H1 (cell line): Measurements from ENCODE around the gene EYA2. TPM values are rescaled to one million over a fixed set of nuclear protein-coding genes. Genes with fewer than 3 reads are reported as not detected.

Experiments
- CTCF ChIA-PET: fragments of 300-600 bp; sonication (Branson Sonifier 250); formaldehyde crosslinking; loops from one replicate; lab custom pipeline; 2021; ENCODE audit not compliant: partially characterized antibody; lab: Charles Lee
- POLR2A ChIA-PET: fragments of 300-600 bp; sonication (Branson Sonifier 250); formaldehyde crosslinking; loops from one replicate; lab custom pipeline; 2021; ENCODE audit warnings: inconsistent platforms; ENCODE audit not compliant: partially characterized antibody; lab: Charles Lee
- DNase-seq, 2 experiments: peaks; one replicate each; pipeline versions ENCODE4 v3.0.0 to v3.0.0-alpha.2; 2010 to 2022; ENCODE audit warnings: low spot score in 2 of 2, low read depth in 1 of 2, mixed read lengths in 1 of 2
- FAIRE-seq: peaks from 2 replicates; lab custom pipeline; 2011; peaks lifted over from hg19 to GRCh38; lab: Jason Lieb, UNC
- H2AFZ ChIP-seq: 2 replicates; pipeline ENCODE4 v1.8.1; 2012; ENCODE audit warnings: low read length, inconsistent platforms
- H2AK5ac ChIP-seq: 2 replicates; pipeline ENCODE4 v1.6.1; 2013; ENCODE audit warnings: low read depth, low read length
- H2BK120ac ChIP-seq: replicated peaks from 2 replicates; pipeline ENCODE3; 2013; ENCODE audit warnings: low read depth, low read length, inconsistent platforms
- H2BK12ac ChIP-seq: 2 replicates; pipeline ENCODE4 v1.6.1; 2013; ENCODE audit warnings: low read depth, low read length
- H2BK15ac ChIP-seq: 2 replicates; pipeline ENCODE4 v1.6.1; 2013; ENCODE audit warnings: low read length
- H2BK20ac ChIP-seq: 2 replicates; pipeline ENCODE4 v1.6.1; 2013; ENCODE audit warnings: low read length
- H2BK5ac ChIP-seq: 2 replicates; pipeline ENCODE4 v1.6.1; 2013; ENCODE audit warnings: low read depth, low read length
- H3K14ac ChIP-seq: 2 replicates; pipeline ENCODE4 v1.6.1; 2013; ENCODE audit warnings: inconsistent platforms; ENCODE audit not compliant: insufficient read length
- H3K18ac ChIP-seq: 2 replicates; pipeline ENCODE4 v1.6.1; 2013; ENCODE audit warnings: low read length; ENCODE audit errors: extremely low read depth
- H3K23ac ChIP-seq: 2 replicates; pipeline ENCODE4 v1.6.1; 2013; ENCODE audit warnings: inconsistent platforms; ENCODE audit not compliant: insufficient read length
- H3K23me2 ChIP-seq: 2 replicates; pipeline ENCODE4 v1.6.1; 2013; ENCODE audit warnings: low read depth, low read length
- H3K27ac ChIP-seq: 2 replicates; pipeline ENCODE4 v1.6.1; 2011; ENCODE audit warnings: low read depth, low read length, inconsistent platforms
- H3K27me3 ChIP-seq, 4 experiments: replicated peaks in 1 of 4; 1 replicate in 1 of 4; 2 replicates in 3 of 4; pipeline versions ENCODE4 v1.6.1 to v1.8.1; 2011 to 2013; ENCODE audit warnings: low read length in 3 of 4, mild to moderate bottlenecking in 3 of 4, inconsistent platforms in 2 of 4, mixed read lengths in 2 of 4, moderate library complexity in 1 of 4; ENCODE audit not compliant: control insufficient read depth in 3 of 4, insufficient read depth in 3 of 4; ENCODE audit errors: extremely low read depth in 1 of 4
- H3K36me3 ChIP-seq, 4 experiments: 2 replicates each; pipeline versions ENCODE4 v1.6.1 to v1.8.1; 2011 to 2013; ENCODE audit warnings: mild to moderate bottlenecking in 4 of 4, low read length in 3 of 4, moderate library complexity in 2 of 4, control low read depth in 1 of 4, inconsistent platforms in 1 of 4; ENCODE audit not compliant: insufficient read depth in 4 of 4, control insufficient read depth in 2 of 4
- H3K4ac ChIP-seq: replicated peaks from 2 replicates; pipeline ENCODE3; 2013; ENCODE audit warnings: low read length, low read depth, mixed read lengths, inconsistent platforms; ENCODE audit not compliant: insufficient read length
- H3K4me1 ChIP-seq, 4 experiments: replicated peaks in 1 of 4; 1 replicate in 1 of 4; 2 replicates in 3 of 4; pipeline versions ENCODE4 v1.6.1 to v1.8.1; 2011 to 2013; ENCODE audit warnings: low read length in 3 of 4, inconsistent platforms in 2 of 4, mixed read lengths in 1 of 4; ENCODE audit not compliant: insufficient read depth in 4 of 4, control insufficient read depth in 3 of 4
- H3K4me2 ChIP-seq, 2 experiments: 2 replicates each; pipeline versions ENCODE4 v1.6.1 to v1.8.1; 2011 to 2013; ENCODE audit warnings: low read depth in 2 of 2, low read length in 2 of 2, control low read depth in 1 of 2, inconsistent platforms in 1 of 2, mild to moderate bottlenecking in 1 of 2; ENCODE audit not compliant: insufficient read depth in 1 of 2
- H3K4me3 ChIP-seq, 4 experiments: fragments of 200-600, 300-600 bp in 1 of 4; sonication (generic), shearing (Covaris generic), sonication (Bioruptor Twin) in 1 of 4; 2 replicates each; pipeline versions ENCODE4 v1.5.1 to v1.8.1; 2011 to 2016; ENCODE audit warnings: low read length in 4 of 4, low read depth in 3 of 4, control low read depth in 2 of 4, inconsistent platforms in 2 of 4, mild to moderate bottlenecking in 2 of 4, mixed read lengths in 1 of 4, moderate library complexity in 1 of 4; ENCODE audit not compliant: insufficient read depth in 2 of 4; ENCODE audit errors: extremely low read depth in 1 of 4
- H3K56ac ChIP-seq: replicated peaks from 2 replicates; pipeline ENCODE3; 2013; ENCODE audit warnings: low read depth, mild to moderate bottlenecking, mixed read lengths, low read length, inconsistent platforms; ENCODE audit not compliant: insufficient read length
- H3K79me1 ChIP-seq: 2 replicates; pipeline ENCODE4 v1.6.1; 2013; ENCODE audit warnings: low read depth, low read length, control low read depth
- H3K79me2 ChIP-seq, 2 experiments: 2 replicates each; pipeline versions ENCODE4 v1.6.1 to v1.8.1; 2012 to 2013; ENCODE audit warnings: low read length in 2 of 2, mild to moderate bottlenecking in 2 of 2, inconsistent platforms in 1 of 2; ENCODE audit not compliant: insufficient read depth in 2 of 2, control insufficient read depth in 1 of 2
- H3K9ac ChIP-seq, 4 experiments: replicated peaks in 1 of 4; 1 replicate in 1 of 4; 2 replicates in 3 of 4; pipeline versions ENCODE4 v1.6.1 to v1.8.1; 2011 to 2013; ENCODE audit warnings: low read depth in 3 of 4, low read length in 3 of 4, control low read depth in 2 of 4, mild to moderate bottlenecking in 2 of 4, moderate library complexity in 2 of 4, inconsistent platforms in 1 of 4; ENCODE audit errors: extremely low read depth in 1 of 4
- H3K9me3 ChIP-seq, 2 experiments: 2 replicates each; pipeline versions ENCODE4 v1.6.1 to v1.8.1; 2012 to 2013; ENCODE audit warnings: mild to moderate bottlenecking in 2 of 2, moderate library complexity in 2 of 2, control low read depth in 1 of 2, inconsistent platforms in 1 of 2, low read depth in 1 of 2, low read length in 1 of 2, mixed read lengths in 1 of 2; ENCODE audit not compliant: insufficient read depth in 2 of 2
- H4K20me1 ChIP-seq, 2 experiments: replicated peaks in 1 of 2; 2 replicates each; pipeline versions ENCODE3 to v1.8.1; 2011 to 2013; ENCODE audit warnings: inconsistent platforms in 2 of 2, low read length in 2 of 2, mild to moderate bottlenecking in 1 of 2; ENCODE audit not compliant: insufficient read depth in 2 of 2, control insufficient read depth in 1 of 2
- H4K5ac ChIP-seq: 2 replicates; pipeline ENCODE4 v1.6.1; 2013; ENCODE audit warnings: low read length, low read depth, mixed read lengths, inconsistent platforms; ENCODE audit not compliant: insufficient read length
- H4K8ac ChIP-seq: 2 replicates; pipeline ENCODE4 v1.8.0; 2013; ENCODE audit warnings: mild to moderate bottlenecking, moderate library complexity, low read length, inconsistent platforms; ENCODE audit not compliant: insufficient read depth; ENCODE audit errors: extremely low read depth
- H4K91ac ChIP-seq: replicated peaks from 2 replicates; pipeline ENCODE3; 2013; ENCODE audit warnings: low read length, mixed read lengths, inconsistent platforms; ENCODE audit not compliant: insufficient read length
- BCL11A ChIP-seq, 2 experiments: IDR thresholded peaks; one replicate each; pipeline ENCODE4 v1.6.1; 2011; ENCODE audit warnings: low read depth in 2 of 2, low read length in 2 of 2, mild to moderate bottlenecking in 2 of 2
- GABPA ChIP-seq: IDR thresholded peaks from 2 replicates; pipeline ENCODE4 v1.6.1; 2011; ENCODE audit warnings: mild to moderate bottlenecking, low read length, moderate library complexity, borderline replicate concordance; ENCODE audit not compliant: insufficient read depth
- KDM1A ChIP-seq: fragments of 200-600, 300-600 bp; sonication (generic); IDR thresholded peaks from 2 replicates; pipeline ENCODE4 v1.7.1; 2016; ENCODE audit warnings: mild to moderate bottlenecking, low read length, borderline replicate concordance
- POLR2A ChIP-seq, 2 experiments: IDR thresholded peaks; 1 replicate in 1 of 2; 2 replicates in 1 of 2; pipeline ENCODE4 v1.6.1; 2011; ENCODE audit warnings: low read depth in 2 of 2, low read length in 2 of 2, mild to moderate bottlenecking in 2 of 2; ENCODE audit errors: control extremely low read depth in 1 of 2
- SUZ12 ChIP-seq: fragments of 200-600 bp; sonication (generic); IDR thresholded peaks from 2 replicates; pipeline ENCODE4 v1.6.1; 2012; ENCODE audit warnings: mild to moderate bottlenecking, inconsistent platforms, low read length, moderate library complexity, mixed read lengths
- TEAD4 ChIP-seq: IDR thresholded peaks from 2 replicates; pipeline ENCODE4 v1.6.1; 2012; ENCODE audit warnings: low read depth, low read length, inconsistent platforms, mixed read lengths
- USF2 ChIP-seq: IDR thresholded peaks from 2 replicates; pipeline ENCODE4 v1.6.1; 2011; ENCODE audit warnings: low read length, improper control_type of control experiment
- WGBS, 2 experiments: shearing (Covaris generic) in 1 of 2; methylation state at CpG; one replicate each; pipeline versions ENCODE4 v1.1.6 to v1.1.7; 2013 to 2015; ENCODE audit warnings: low lambda C conversion rate in 2 of 2, mixed read lengths in 2 of 2, inconsistent platforms in 1 of 2, low coverage in 1 of 2, missing lambda C conversion rate in 1 of 2; ENCODE audit not compliant: insufficient replicate concordance in 2 of 2, insufficient coverage in 1 of 2, insufficient read length in 1 of 2; ENCODE audit errors: extremely low coverage in 1 of 2, missing lambda C conversion rate in 1 of 2; 5-methylcytosine and 5-hydroxymethylcytosine counted together
- polyA plus RNA-seq, 7 experiments: library from polyadenylated mRNA; depleted of rRNA in 3 of 7; stranded (reverse) in 5 of 7; unstranded in 2 of 7; fragments of >200 nt in 5 of 7; fragments of 200-250 nt in 2 of 7; gene quantifications; 1 replicate in 5 of 7; 2 replicates in 1 of 7; 4 replicates in 1 of 7; pipeline versions ENCODE4 v1.2.1 to v1.2.3, GENCODE V29; 2011 to 2013; ENCODE audit warnings: missing spikeins in 2 of 7, mixed read lengths in 2 of 7
- total RNA-seq: library from RNA; stranded (reverse); fragmentation: NEBNext Ultra II Directional; extraction: Animal tissue kit (Norgen Biotek cat#: 25700); gene quantifications from 2 replicates; pipeline ENCODE4 v1.2.1, GENCODE V29; 2021

EYA2 gene
- total and polyA plus RNA-seq, 2 of the 8 experiments (the other 6 are each of a cell fraction or from before 2014, with no cell fraction given) = 1.6 to 1.7 TPM

DNA sequence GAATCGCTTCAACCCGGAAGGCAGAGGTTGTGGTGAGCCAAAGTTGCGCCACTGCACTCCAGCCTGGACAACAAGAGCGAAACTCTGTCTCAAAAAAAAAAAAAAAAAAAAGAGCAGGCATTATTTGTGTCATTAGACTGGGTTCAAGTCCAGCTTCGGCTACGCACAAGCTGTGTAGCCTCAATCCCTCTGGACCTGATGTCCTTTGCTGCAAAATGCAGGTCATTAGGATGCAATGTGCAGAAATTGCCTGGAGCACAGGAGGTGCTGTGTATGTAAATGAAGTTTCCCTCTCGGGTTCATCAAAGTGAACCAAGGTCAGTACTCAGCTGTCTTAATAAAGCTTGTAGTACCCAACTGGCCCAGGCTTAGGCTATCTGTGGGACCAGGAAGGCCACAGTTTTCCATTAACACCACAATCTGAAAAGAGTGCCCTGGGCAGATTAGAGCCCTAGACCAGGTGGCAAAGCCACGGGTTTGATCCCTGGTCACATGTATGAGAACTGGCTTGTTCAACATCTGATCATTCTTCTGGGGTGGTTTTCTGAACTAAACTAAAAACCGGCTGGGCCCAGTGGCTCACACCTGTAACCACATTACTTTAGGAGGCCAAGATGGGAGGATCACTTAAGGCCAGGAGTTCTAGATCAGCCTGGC lies 306.6 kb downstream of the EYA2 start:
- Histone ChIP-seq H3K23ac (no peak overlapping the region), H2AK5ac (no peak overlapping the region), H3K27me3 (no peaks in the 10 kb centered on the region), H3K4me3 (no peak overlapping the region), H3K4me1 (peaks cover 0 to 9% (median 4%) of the 10 kb centered on the region in 4 experiments; a peak in 4 of 7 replicates), H4K8ac (no peak overlapping the region), H2BK120ac (no peak overlapping the region), H2BK12ac (no peak overlapping the region), H2BK20ac (no peak overlapping the region), H3K4me2 (no peak overlapping the region), H3K56ac (no peak overlapping the region), H4K5ac (no peak overlapping the region), H3K14ac (no peak overlapping the region), H3K79me1 (no peaks in the 10 kb centered on the region), H3K18ac (no peak overlapping the region), H4K20me1 (no peaks in the 10 kb centered on the region), H3K36me3 (no peaks in the 10 kb centered on the region), H3K79me2 (no peaks in the 10 kb centered on the region), H2BK5ac (no peak overlapping the region), H3K9ac (no peak overlapping the region), H3K27ac (no peak overlapping the region), H3K23me2 (no peaks in the 10 kb centered on the region), H3K9me3 (no peaks in the 10 kb centered on the region), H3K4ac (no peak overlapping the region), H4K91ac (no peak overlapping the region), H2AFZ (no peak overlapping the region), H2BK15ac (no peak overlapping the region)
- WGBS, 2 experiments = 92% methylated on average over 8 of the region's 9 CpGs; no CpG with 5 or more reads in 1 of the 2 experiments
- ChIA-PET POLR2A (interaction anchor here (0.8 kb wide), 1 partner anchor 121 kb away, joined by 3 read pairs; no protein-coding TSS in a partner anchor), CTCF (interaction anchor here (0.8 to 1.1 kb wide), 2 partner anchors 204 to 211 kb away, joined by 3 read pairs; no protein-coding TSS in a partner anchor)
- no peak for DNase-seq
- no peak for TF ChIP-seq USF2
- TF ChIP-seq POLR2A (IDR thresholded peaks at IDR 0.05; ENCODE audit: control extremely low read depth in 1 of 2, low read depth in 2 of 2, low read length in 2 of 2) = no peak
- no peak for TF ChIP-seq KDM1A
- TF ChIP-seq BCL11A (IDR thresholded peaks at IDR 0.05; ENCODE audit: low read depth in 2 of 2, low read length in 2 of 2) = no peak
- TF ChIP-seq TEAD4 = no peak
- no peak for TF ChIP-seq GABPA
- TF ChIP-seq SUZ12 = no peak
- no peak for FAIRE-seq
